GM12874 (cell line): ENCODE measurements around the gene CDC14A.
A peak's percentile ranks its signal among the peaks of the same experiment; 100 is the strongest.

Source experiments
- CTCF ChIP-seq: IDR thresholded peaks from 2 replicates; pipeline ENCODE4 v1.5.1; 2011; ENCODE audit warnings: low read depth, mild to moderate bottlenecking, control low read depth, low read length, moderate library complexity; ENCODE audit not compliant: insufficient read depth

Gene CDC14A

GRCh38 chr1:100449477-100449876 lies 97.2 kb downstream of the CDC14A start:
- TF ChIP-seq CTCF: no peak

- no peak for TF ChIP-seq CTCF
These were observed 100.3 kb downstream of the CDC14A start for GRCh38 chr1:100452641-100453040.

GRCh38 chr1:100455478-100456072 lies 103.3 kb downstream of the CDC14A start:
- TF ChIP-seq CTCF: no peak

GRCh38 chr1:100456880-100457279 lies 104.6 kb downstream of the CDC14A start:
- no peak for TF ChIP-seq CTCF

GRCh38 chr1:100457683-100458082 lies 105.4 kb downstream of the CDC14A start:
- TF ChIP-seq CTCF: no peak

- no peak for TF ChIP-seq CTCF
These were observed 106.5 kb downstream of the CDC14A start for GRCh38 chr1:100458661-100459357.

GRCh38 chr1:100459358-100460114 lies 107.2 kb downstream of the CDC14A start:
- TF ChIP-seq CTCF: peak; percentile 79
